IPS-NIHi7 (cell line): ENCODE measurements around the gene CACNA2D3.
"Not testable (repeated sequence)": the region's sequence is repeated elsewhere in the genome, so short reads cannot be mapped to it uniquely, and the experiment has no call there.

Source experiments
- DNase-seq: peaks from one replicate; pipeline ENCODE4 v3.0.0; 2012; ENCODE audit warnings: mixed read lengths; ENCODE audit errors: extremely low spot score

CACNA2D3 gene

GRCh38 chr3:54631516-54632325 lies 509.4 kb downstream of the CACNA2D3 start:
- no peak for DNase-seq

GRCh38 chr3:54632326-54632665 lies 509.9 kb downstream of the CACNA2D3 start:
- no peak for DNase-seq

DNA sequence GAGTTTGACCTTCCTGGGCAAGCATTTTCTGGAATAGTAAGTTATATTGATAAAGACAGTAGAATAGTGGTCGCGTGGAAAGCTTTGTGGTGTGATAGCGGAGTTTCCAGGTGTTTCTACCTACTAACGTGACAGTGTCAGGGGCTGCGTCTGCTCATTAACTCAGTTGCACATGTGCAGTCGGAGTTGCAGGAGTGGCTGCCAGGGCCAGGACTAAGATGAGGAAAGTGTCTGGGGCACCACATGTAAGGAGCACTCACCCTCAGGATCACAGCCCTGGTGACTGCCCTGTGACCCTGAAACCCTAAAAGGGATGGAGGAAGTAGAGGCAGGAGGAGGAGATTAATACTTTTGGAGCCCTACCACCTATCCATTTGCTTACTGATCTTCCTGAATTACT lies 510.5 kb downstream of the CACNA2D3 start:
- DNase-seq: no peak

- DNase-seq: no peak
These were observed 511.2 kb downstream of the CACNA2D3 start for GRCh38 chr3:54633444-54634121.

DNA sequence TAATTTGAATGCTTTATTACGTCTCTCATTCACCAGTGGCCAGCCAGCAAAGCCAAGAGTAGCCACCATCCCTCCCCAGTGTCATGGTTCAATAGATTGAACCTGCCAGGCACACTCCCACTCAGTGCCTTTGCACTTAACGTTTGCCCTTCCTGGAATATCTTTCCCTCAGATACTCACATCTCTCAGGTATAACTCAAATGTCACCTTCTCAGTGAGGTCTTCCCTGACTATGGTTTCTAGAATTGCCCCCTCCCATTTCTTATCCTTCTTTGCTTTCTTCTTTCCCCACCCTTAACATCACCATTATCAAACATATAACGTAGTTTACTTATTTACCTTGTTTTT lies 511.7 kb downstream of the CACNA2D3 start:
- no peak for DNase-seq

- not testable (repeated sequence) for DNase-seq
These were observed 517.5 kb downstream of the CACNA2D3 start for GRCh38 chr3:54639790-54640372.

DNA sequence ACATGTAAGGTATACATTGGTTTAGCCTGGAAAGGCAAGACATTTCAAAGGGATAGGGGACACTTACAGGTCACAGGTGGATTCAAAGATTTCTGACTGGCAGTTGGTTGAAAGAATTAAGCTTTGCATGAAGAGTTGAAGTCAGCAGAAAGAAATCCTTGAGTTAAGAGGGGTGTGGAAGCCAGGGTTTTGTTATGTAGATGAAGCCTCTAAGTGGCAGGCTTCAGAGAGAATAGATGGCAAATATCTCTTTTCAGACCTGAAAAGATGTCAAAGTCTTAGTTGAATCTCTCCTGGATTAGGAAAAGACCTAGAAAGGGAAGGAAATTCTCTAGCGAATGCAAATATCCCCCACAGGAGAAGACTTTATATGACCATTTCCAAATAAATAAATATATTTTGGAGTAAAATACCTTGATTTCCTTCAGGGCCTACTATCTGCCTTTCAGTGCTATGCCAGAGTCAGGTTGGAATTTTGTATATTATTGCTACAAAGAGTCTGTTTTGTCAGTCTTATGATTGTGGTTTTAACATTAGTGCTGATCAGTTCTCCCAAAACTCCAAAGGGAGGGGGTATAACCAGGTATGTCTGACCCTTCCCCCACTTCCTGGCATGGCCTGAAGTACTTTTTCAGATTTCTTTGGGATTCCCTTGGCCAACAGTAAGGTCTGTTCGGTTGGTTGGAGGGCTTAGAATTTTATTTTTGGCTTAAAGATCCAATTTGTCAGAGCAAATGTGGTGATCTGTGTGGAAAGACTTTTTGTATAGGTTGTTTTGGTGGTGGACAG lies 519.1 kb downstream of the CACNA2D3 start:
- no peak for DNase-seq

DNA sequence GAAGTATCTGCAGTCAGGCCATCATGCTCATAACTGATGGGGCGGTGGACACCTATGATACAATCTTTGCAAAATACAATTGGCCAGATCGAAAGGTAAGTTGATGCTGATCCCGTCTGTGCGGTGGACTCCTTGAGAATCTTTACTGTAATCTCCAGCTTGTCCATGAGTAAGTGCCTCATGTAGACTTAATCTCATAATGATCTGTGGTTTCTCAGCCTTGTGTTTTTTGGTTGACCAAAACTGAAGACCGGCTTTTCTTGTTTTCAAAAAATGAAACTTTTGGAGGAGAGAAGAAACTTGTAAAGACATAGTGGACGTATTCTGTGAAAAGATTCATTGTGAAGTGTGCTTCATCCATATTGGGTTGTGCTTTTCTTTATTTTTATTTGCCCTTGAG lies 519.8 kb downstream of the CACNA2D3 start:
- DNase-seq: no peak

GRCh38 chr3:54647721-54648120 lies 525.4 kb downstream of the CACNA2D3 start:
- no peak for DNase-seq

GRCh38 chr3:54649551-54649950 lies 527.2 kb downstream of the CACNA2D3 start:
- no peak for DNase-seq

- DNase-seq: no peak
These were observed 531.3 kb downstream of the CACNA2D3 start for GRCh38 chr3:54653456-54654195.

DNA sequence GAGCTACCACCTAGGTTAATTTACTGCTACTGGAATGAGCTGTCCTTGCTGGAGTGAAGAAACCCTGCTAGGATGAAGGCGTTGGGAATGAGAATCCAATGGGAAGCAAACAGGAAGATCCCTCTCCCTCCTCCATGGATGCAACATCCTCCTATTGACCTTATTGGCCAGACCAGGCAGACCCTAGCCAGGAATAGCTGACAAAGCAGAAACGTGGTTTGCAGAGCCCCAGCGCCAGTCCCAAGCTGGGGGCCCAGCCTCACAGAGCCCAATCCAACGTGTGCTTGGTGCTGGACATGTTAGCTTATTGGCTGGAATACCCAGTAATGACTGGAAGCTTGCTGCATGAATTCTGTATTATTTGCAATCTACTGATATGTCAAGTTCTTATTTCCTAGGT lies 532.4 kb downstream of the CACNA2D3 start:
- DNase-seq: no peak

DNA sequence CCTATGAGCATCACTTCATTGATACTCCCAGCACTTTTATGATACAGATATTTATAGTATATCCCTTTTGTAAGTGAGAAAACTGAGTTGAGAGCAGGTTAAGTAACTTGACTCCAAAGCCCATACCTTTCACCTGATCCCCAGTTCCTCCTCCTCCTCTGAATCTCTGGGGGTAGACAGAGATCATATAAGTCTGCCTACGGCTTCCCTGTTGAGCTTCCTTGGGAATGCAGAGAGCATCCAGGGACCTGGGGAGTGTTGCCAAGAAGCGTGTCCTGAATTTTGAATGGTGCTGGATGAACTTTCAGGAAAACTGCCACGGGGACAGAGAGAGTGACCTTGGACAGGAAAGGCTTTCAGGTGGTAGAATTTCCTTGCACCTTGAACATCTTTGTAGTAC lies 537.0 kb downstream of the CACNA2D3 start:
- no peak for DNase-seq

DNA sequence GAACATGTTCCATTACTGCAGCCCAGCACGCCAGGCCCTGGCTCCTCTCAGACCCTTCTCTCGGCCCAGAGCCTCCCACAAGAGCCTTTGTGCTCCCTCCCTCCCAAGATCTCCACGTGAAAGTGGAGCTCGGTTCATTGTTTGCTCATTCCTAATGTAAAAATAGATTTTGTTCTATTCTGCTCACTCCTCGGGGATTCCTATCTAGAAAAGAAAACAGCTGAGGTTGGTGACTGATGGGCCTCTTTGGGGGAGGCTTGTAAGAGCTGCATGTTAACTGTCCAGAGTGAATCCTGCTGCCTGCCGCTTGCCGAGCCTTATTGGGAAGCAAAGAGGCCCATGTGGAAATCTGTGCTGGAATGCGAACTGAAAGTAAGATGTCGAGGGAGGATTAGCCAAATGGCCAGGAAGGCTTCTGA lies 538.4 kb downstream of the CACNA2D3 start:
- no peak for DNase-seq

- no peak for DNase-seq
These were observed 538.8 kb downstream of the CACNA2D3 start for GRCh38 chr3:54661151-54661550.

- DNase-seq: no peak
These were observed 541.2 kb downstream of the CACNA2D3 start for GRCh38 chr3:54663501-54664011.

GRCh38 chr3:54665016-54665600 lies 542.8 kb downstream of the CACNA2D3 start:
- DNase-seq: no peak

DNA sequence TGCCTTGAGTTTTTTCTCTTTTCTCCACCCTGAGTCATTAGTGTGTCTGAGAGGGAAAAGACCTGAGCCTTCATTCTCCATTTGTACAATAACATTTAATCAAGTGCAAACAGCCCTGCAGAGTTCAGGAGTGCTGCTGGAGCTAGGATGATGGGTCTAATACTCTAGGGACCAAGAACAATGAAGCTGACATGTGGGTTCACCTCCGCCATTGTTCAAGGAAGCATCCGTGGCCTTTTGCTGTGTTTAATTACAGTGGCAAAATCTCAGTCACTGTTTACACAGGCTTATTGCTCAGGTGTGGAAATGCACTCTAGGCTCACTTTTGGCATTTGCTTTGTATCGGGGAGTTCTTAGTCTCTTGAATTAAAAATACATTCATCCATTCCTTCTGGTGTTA lies 545.9 kb downstream of the CACNA2D3 start:
- no peak for DNase-seq

GRCh38 chr3:54670201-54671000 lies 548.0 kb downstream of the CACNA2D3 start:
- DNase-seq: peak; percentile 69

- DNase-seq: no peak
These were observed 549.2 kb downstream of the CACNA2D3 start for GRCh38 chr3:54671511-54671910.
